K562 (cell line): ENCODE measurements around the gene SEC14L3. TPM values are rescaled to one million over a fixed set of nuclear protein-coding genes. Genes with fewer than 3 reads are reported as not detected.

Experiments used
- ATAC-seq: fragments of 200-7000 bp; cut with Tn5 transposase; 3 replicates; pipeline ENCODE4 v1.9.1; 2020; ENCODE audit warnings: moderate library complexity
- BruUV-seq: library from RNA; stranded (reverse); fragments of 400-500 nt; replicated peaks from 2 replicates; lab custom pipeline; 2021; lab: Mats Ljungman, UMichigan
- CTCF ChIA-PET: fragments of 300-600 bp; formaldehyde crosslinking; extraction: SDS; loops from one replicate; lab custom pipeline; 2021; ENCODE audit warnings: low intra/inter-chr PET ratio; lab: Yijun Ruan, JAX
- POLR2A ChIA-PET: fragments of 300-600, 350-650 bp; sonication (Branson Sonifier 250); formaldehyde crosslinking; extraction: SDS; loops from one replicate; lab custom pipeline; 2021; ENCODE audit warnings: antibody characterized with exemption, inconsistent platforms; lab: Yijun Ruan, JAX
- DNase-seq, 4 experiments: peaks; one replicate each; pipeline versions ENCODE4 v3.0.0 to v3.0.0-alpha.2; 2011 to 2018; ENCODE audit warnings: low spot score in 3 of 4, mixed read lengths in 3 of 4; ENCODE audit errors: extremely low read depth in 1 of 4
- FAIRE-seq: peaks from 2 replicates; lab custom pipeline; 2011; peaks lifted over from hg19 to GRCh38; lab: Jason Lieb, UNC
- H2AFZ ChIP-seq: 2 replicates; pipeline ENCODE4 v1.6.0; 2011; ENCODE audit warnings: low read depth, low read length, control low read depth, inconsistent platforms
- H3K27ac ChIP-seq: fragments of 200-600 bp; 3 replicates; pipeline ENCODE4 v1.8.0; 2011; ENCODE audit warnings: low read depth, mild to moderate bottlenecking, control low read depth, inconsistent platforms, low read length, moderate library complexity, mixed read lengths; ENCODE audit errors: extremely low read depth
- H3K27me3 ChIP-seq, 2 experiments: fragments of 300-600 bp in 1 of 2; 2 replicates in 1 of 2; 3 replicates in 1 of 2; pipeline versions ENCODE4 v1.6.0 to v1.8.0; 2011; ENCODE audit warnings: inconsistent platforms in 2 of 2, low read length in 2 of 2, mild to moderate bottlenecking in 1 of 2, mixed read lengths in 1 of 2, moderate library complexity in 1 of 2; ENCODE audit not compliant: control insufficient read depth in 2 of 2, insufficient read depth in 2 of 2
- H3K36me3 ChIP-seq: fragments of 300-600 bp; 3 replicates; pipeline ENCODE4 v1.8.0; 2011; ENCODE audit warnings: mild to moderate bottlenecking, low read length, inconsistent platforms; ENCODE audit not compliant: control insufficient read depth, insufficient read depth
- H3K4me1 ChIP-seq, 2 experiments: fragments of 200-600 bp in 1 of 2; replicated peaks in 1 of 2; 2 replicates in 1 of 2; 3 replicates in 1 of 2; pipeline versions ENCODE4 v1.5.1 to v1.8.0; 2011; ENCODE audit warnings: inconsistent platforms in 2 of 2, low read length in 2 of 2, mild to moderate bottlenecking in 1 of 2, mixed read lengths in 1 of 2, moderate library complexity in 1 of 2; ENCODE audit not compliant: control insufficient read depth in 2 of 2, insufficient read depth in 2 of 2
- H3K4me2 ChIP-seq: 2 replicates; pipeline ENCODE4 v1.6.1; 2011; ENCODE audit warnings: low read length, control low read depth, inconsistent platforms, mixed read lengths; ENCODE audit not compliant: insufficient read depth
- H3K4me3 ChIP-seq: fragments of 200-600 bp; sonication (generic), shearing (Covaris generic); 2 replicates; pipeline ENCODE4 v1.5.1; 2016; ENCODE audit warnings: control low read depth, inconsistent platforms
- H3K79me2 ChIP-seq: fragments of 200-600 bp; 3 replicates; pipeline ENCODE4 v1.8.0; 2011; ENCODE audit warnings: low read length, inconsistent platforms; ENCODE audit not compliant: control insufficient read depth, insufficient read depth
- H3K9ac ChIP-seq, 2 experiments: 2 replicates each; pipeline versions ENCODE4 v1.6.0 to v1.6.1; 2011; ENCODE audit warnings: low read depth in 2 of 2, low read length in 2 of 2, control low read depth in 1 of 2, inconsistent platforms in 1 of 2, mild to moderate bottlenecking in 1 of 2, mixed read lengths in 1 of 2; ENCODE audit not compliant: insufficient read depth in 1 of 2
- H3K9me1 ChIP-seq: one replicate; pipeline ENCODE4 v1.6.0; 2011; ENCODE audit warnings: inconsistent platforms, mild to moderate bottlenecking, low read length, moderate library complexity; ENCODE audit not compliant: control insufficient read depth, insufficient read depth
- H3K9me3 ChIP-seq: replicated peaks from 2 replicates; pipeline ENCODE4 v1.5.1; 2011; ENCODE audit warnings: low read depth, low read length, inconsistent platforms; ENCODE audit not compliant: control insufficient read depth, insufficient read depth
- H4K20me1 ChIP-seq: replicated peaks from 2 replicates; pipeline ENCODE4 v1.6.1; 2011; ENCODE audit warnings: low read length, inconsistent platforms, mixed read lengths; ENCODE audit not compliant: control insufficient read depth, insufficient read depth
- ATF3 ChIP-seq, 2 experiments: fragments of 450-650 bp in 1 of 2; sonication (generic) in 1 of 2; formaldehyde crosslinking in 1 of 2; IDR thresholded peaks in 1 of 2; conservative IDR thresholded peaks in 1 of 2; 2 replicates each; pipeline versions ENCODE4 v1.6.1 to v1.8.1; 2016 to 2023; ENCODE audit warnings: mild to moderate bottlenecking in 2 of 2, moderate library complexity in 2 of 2, inconsistent platforms in 1 of 2, missing genetic modification reagents in 1 of 2
- BCL6 ChIP-seq: fragments of 250-450 bp; sonication (Bioruptor Pico); IDR thresholded peaks from 2 replicates; pipeline ENCODE4 v1.4.0; 2020
- EGR1 ChIP-seq: fragments of 450-650 bp; conservative IDR thresholded peaks from 2 replicates; pipeline ENCODE4 v1.6.1; 2017; ENCODE audit warnings: mild to moderate bottlenecking
- HDAC1 ChIP-seq, 2 experiments: fragments of 450-650 bp; IDR thresholded peaks; 2 replicates each; pipeline ENCODE4 v1.6.1; 2016 to 2017; ENCODE audit warnings: inconsistent platforms in 1 of 2, mild to moderate bottlenecking in 1 of 2, moderate library complexity in 1 of 2
- KLF10 ChIP-seq: fragments of 250-450 bp; sonication (Bioruptor Pico); IDR thresholded peaks from 2 replicates; pipeline ENCODE4 v1.6.1; 2021; ENCODE audit warnings: matching md5 sums
- NONO ChIP-seq, 2 experiments: fragments of 200-400 bp in 1 of 2; fragments of 450-650 bp in 1 of 2; formaldehyde crosslinking in 1 of 2; IDR thresholded peaks; 2 replicates each; pipeline ENCODE4 v1.6.1; 2017; ENCODE audit warnings: low read depth in 2 of 2, mild to moderate bottlenecking in 2 of 2, moderate library complexity in 2 of 2, low read length in 1 of 2
- PBX2 ChIP-seq, 2 experiments: IDR thresholded peaks in 1 of 2; conservative IDR thresholded peaks in 1 of 2; 2 replicates each; pipeline ENCODE4 v1.6.1; 2016; ENCODE audit warnings: low read depth in 2 of 2, mild to moderate bottlenecking in 1 of 2, missing compliant biosample characterization in 1 of 2, missing genetic modification characterization in 1 of 2, moderate library complexity in 1 of 2
- SMC3 ChIP-seq: conservative IDR thresholded peaks from 2 replicates; pipeline ENCODE4 v1.6.1; 2011; ENCODE audit warnings: low read depth, low read length, improper control_type of control experiment; ENCODE audit not compliant: insufficient read depth
- SRSF3 ChIP-seq: fragments of 200-400 bp; formaldehyde crosslinking; IDR thresholded peaks from 2 replicates; pipeline ENCODE4 v1.6.1; 2016; ENCODE audit warnings: mild to moderate bottlenecking, low read length, moderate library complexity; ENCODE audit not compliant: insufficient read depth
- WGBS: fragments of 100-300 bp; shearing (Covaris generic); methylation state at CpG from one replicate; pipeline ENCODE4 v1.1.6; 2016; ENCODE audit warnings: low coverage, mixed read lengths; ENCODE audit not compliant: insufficient coverage; ENCODE audit errors: missing lambda C conversion rate; 5-methylcytosine and 5-hydroxymethylcytosine counted together
- in situ Hi-C: fragments of 300-500 bp; cut with MboI; formaldehyde crosslinking; loops from 4 replicates; pipeline ENCODE4 v1.15.0; 2018; ENCODE audit warnings: inconsistent platforms, mixed read lengths
- intact Hi-C: fragments of 100-400 bp; cut with micrococcal nuclease; formaldehyde crosslinking; loops from 2 replicates; pipeline ENCODE4 v1.14.2; 2022
- polyA plus RNA-seq, 8 experiments: library from polyadenylated mRNA; depleted of rRNA in 4 of 8; stranded (reverse) in 5 of 8; unstranded in 3 of 8; fragments of >200 nt; fragmentation: Nextera tagmentation in 2 of 8; fragmentation: Illumina TruSeq in 1 of 8; extraction: Ambion mirVana in 2 of 8; extraction: Trizol in 1 of 8; gene quantifications; 2 replicates each; pipeline versions ENCODE4 v1.2.1 to v1.2.3, GENCODE V29; 2011 to 2014; ENCODE audit warnings: inconsistent platforms in 1 of 8, missing spikeins in 1 of 8
- total RNA-seq, 7 experiments: library from RNA; depleted of rRNA in 6 of 7; stranded (reverse); fragments of >200 nt in 6 of 7; fragmentation: Illumina TruSeq in 2 of 7; extraction: Trizol in 2 of 7; gene quantifications; 2 replicates each; pipeline versions ENCODE4 v1.2.1 to v1.2.3, GENCODE V29; 2011 to 2021; ENCODE audit warnings: low replicate concordance in 1 of 7

SEC14L3 gene
- total and polyA plus RNA-seq, 9 of the 15 experiments (the other 6 are each of a cell fraction or from before 2014, with no cell fraction given), result not detected

DNA sequence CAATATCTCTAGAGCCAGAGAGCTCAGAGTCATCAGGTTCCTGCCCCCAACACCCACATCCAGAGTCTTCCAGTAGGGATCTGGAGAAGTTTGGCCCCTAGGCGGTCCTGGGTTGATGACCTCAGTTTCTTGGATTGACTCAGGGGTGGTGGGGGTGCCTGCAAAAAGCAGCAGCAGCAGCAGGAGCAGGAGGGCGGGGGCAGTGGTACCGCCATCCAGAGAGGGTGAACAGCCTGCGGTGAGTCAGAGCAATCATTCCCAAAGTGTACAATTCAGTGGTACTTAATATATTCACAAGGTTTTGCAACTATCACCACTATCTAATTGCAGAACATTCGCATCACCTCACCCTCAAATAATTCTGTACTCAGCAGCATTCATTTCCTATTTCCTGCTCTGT lies 9.9 kb upstream of the SEC14L3 start:
- no peak for ATAC-seq
- BruUV-seq, result no TSS peak

More for the DNA sequence above, 9.9 kb upstream of the SEC14L3 start:
- FAIRE-seq (no peak), DNase-seq (peak in 1 of 4 experiments; percentile 18)
- H3K36me3 ChIP-seq, result no peaks in the 10 kb centered on the region
- peaks cover 2 to 16% of the 10 kb centered on the region in 2 experiments; a peak in 2 of 5 replicates for H3K27me3 ChIP-seq
- 7% methylated on average over 5 of the region's 5 CpGs for WGBS
- no peaks in the 10 kb centered on the region for H3K79me2 ChIP-seq
- no peak overlapping the region for H3K9ac ChIP-seq
- no peaks in the 10 kb centered on the region for H4K20me1 ChIP-seq
- intact Hi-C loops, result no loop called here
- H3K27ac ChIP-seq, result no peak overlapping the region
- no peak overlapping the region for H3K4me2 ChIP-seq
- in situ Hi-C loops, result loop anchor here (5.0 to 25.0 kb wide), 2 partner anchors 89 to 369 kb away; no protein-coding TSS in a partner anchor
- peaks cover 0 to 8% of the 10 kb centered on the region in 2 experiments; a peak in 3 of 5 replicates for H3K4me1 ChIP-seq
- no peak overlapping the region for H2AFZ ChIP-seq
- H3K4me3 ChIP-seq, result no peak overlapping the region
- CTCF ChIA-PET, result interaction anchor here (0.7 kb wide), 2 partner anchors 89 to 91 kb away, joined by 5 read pairs; no protein-coding TSS in a partner anchor
- POLR2A ChIA-PET, result no interaction called here
- H3K9me1 ChIP-seq, result no peaks in the 10 kb centered on the region
- H3K9me3 ChIP-seq, result no peaks in the 10 kb centered on the region
- TF ChIP-seq SRSF3 (no peak), KLF10 (CRISPR knock-in tag) (no peak), ATF3 (IDR thresholded peaks at IDR 0.05) (peak; percentile 11; the same call in 1 of the 2 replicates), ATF3 (CRISPR knock-in tag; conservative IDR thresholded peaks at IDR 0.05) (no peak), HDAC1 (IDR thresholded peaks at IDR 0.05) (no peak), NONO (IDR thresholded peaks at IDR 0.05; ENCODE audit: low read depth in 2 of 2, low read length in 1 of 2) (no peak), SMC3 (no peak), PBX2 (CRISPR knock-in tag; IDR thresholded peaks at IDR 0.05; ENCODE audit: low read depth) (no peak), PBX2 (tag; conservative IDR thresholded peaks at IDR 0.05; ENCODE audit: low read depth) (no peak), BCL6 (CRISPR knock-in tag) (no peak), EGR1 (0 out of 2 replicates have a peak, but pooled peaks have one; percentile 6)
- TF ChIP-seq, all 486 proteins: peak for 2
